PC-3 (cell line): ENCODE measurements around the gene RPS21. TPM values are rescaled to one million over a fixed set of nuclear protein-coding genes. Genes with fewer than 3 reads are reported as not detected.

Experiments
- ATAC-seq: fragments of 200-7000 bp; cut with Tn5 transposase; 2 replicates; pipeline ENCODE4 v1.9.1; 2020; ENCODE audit warnings: mild to moderate bottlenecking, moderate library complexity
- BruUV-seq: library from RNA; stranded (reverse); fragments of 400-500 nt; replicated peaks from 2 replicates; lab custom pipeline; 2021; lab: Mats Ljungman, UMichigan
- CTCF ChIA-PET: fragments of 300-600 bp; sonication (Branson Sonifier 250); formaldehyde crosslinking; loops from one replicate; lab custom pipeline; 2022; ENCODE audit warnings: antibody characterized with exemption; lab: Charles Lee
- POLR2A ChIA-PET: fragments of 300-600 bp; sonication (Branson Sonifier 250); formaldehyde crosslinking; loops from one replicate; lab custom pipeline; 2022; ENCODE audit warnings: antibody characterized with exemption; ENCODE audit not compliant: unreplicated experiment; lab: Charles Lee
- DNase-seq: peaks from one replicate; pipeline ENCODE4 v3.0.0-alpha.2; 2015
- H2AFZ ChIP-seq: fragments of 300-600 bp; sonication (generic); 2 replicates; pipeline ENCODE4 v1.6.0; 2016; ENCODE audit warnings: antibody characterized with exemption, low read length
- H3F3A ChIP-seq: fragments of 300-600 bp; sonication (generic); one replicate; pipeline ENCODE4 v1.6.0; 2017; ENCODE audit warnings: antibody characterized with exemption, low read length, control low read depth, mild to moderate bottlenecking; ENCODE audit not compliant: unreplicated experiment
- H3K27ac ChIP-seq: fragments of 300-600 bp; sonication (generic); 2 replicates; pipeline ENCODE4 v1.5.1; 2016; ENCODE audit warnings: mild to moderate bottlenecking, low read length
- H3K27me3 ChIP-seq: fragments of 300-600 bp; sonication (generic); 2 replicates; pipeline ENCODE4 v1.6.1; 2016; ENCODE audit warnings: low read length, mixed read lengths
- H3K36me3 ChIP-seq: fragments of 300-600 bp; sonication (generic); 2 replicates; pipeline ENCODE4 v1.6.1; 2016; ENCODE audit warnings: low read depth, mixed run types, low read length, mixed read lengths
- H3K4me1 ChIP-seq: fragments of 300-600 bp; sonication (generic); 2 replicates; pipeline ENCODE4 v1.5.1; 2016; ENCODE audit warnings: low read length; ENCODE audit not compliant: insufficient read depth
- H3K4me2 ChIP-seq: fragments of 300-600 bp; sonication (generic); 2 replicates; pipeline ENCODE4 v1.6.0; 2016; ENCODE audit warnings: low read length
- H3K4me3 ChIP-seq: fragments of 300-600 bp; sonication (generic); 2 replicates; pipeline ENCODE4 v1.5.1; 2016; ENCODE audit warnings: mild to moderate bottlenecking, low read length, mixed read lengths
- H3K79me2 ChIP-seq: fragments of 300-600 bp; sonication (generic); 2 replicates; pipeline ENCODE4 v1.6.1; 2017; ENCODE audit warnings: low read length, mixed read lengths
- H3K9ac ChIP-seq: fragments of 300-600 bp; sonication (generic); 2 replicates; pipeline ENCODE4 v1.6.0; 2016; ENCODE audit warnings: mild to moderate bottlenecking, low read length
- H3K9me2 ChIP-seq: fragments of 300-600 bp; sonication (generic); replicated peaks from 2 replicates; pipeline ENCODE4 v1.6.1; 2016; ENCODE audit warnings: mixed run types, low read length, mixed read lengths
- H3K9me3 ChIP-seq: fragments of 300-600 bp; sonication (generic); 2 replicates; pipeline ENCODE4 v1.6.1; 2016; ENCODE audit warnings: low read length, mixed read lengths
- H4K20me1 ChIP-seq: fragments of 300-600 bp; sonication (generic); 2 replicates; pipeline ENCODE4 v1.6.1; 2016; ENCODE audit warnings: low read length, mixed read lengths
- EZH2 ChIP-seq: fragments of 300-600 bp; sonication (generic); IDR thresholded peaks from one replicate; pipeline ENCODE4 v1.6.1; 2017; ENCODE audit warnings: antibody characterized with exemption, mild to moderate bottlenecking, low read length; ENCODE audit not compliant: unreplicated experiment
- EZH2phosphoT487 ChIP-seq: fragments of 300-600 bp; sonication (generic); IDR thresholded peaks from 2 replicates; pipeline ENCODE4 v1.6.1; 2018; ENCODE audit warnings: mild to moderate bottlenecking, antibody characterized with exemption, low read length, borderline replicate concordance
- intact Hi-C: fragments of 100-400 bp; cut with micrococcal nuclease; formaldehyde crosslinking; loops from 2 replicates; pipeline ENCODE4 v1.9.0; 2023
- total RNA-seq: library from RNA; depleted of rRNA; stranded (reverse); fragments of >200 nt; gene quantifications from 2 replicates; pipeline ENCODE4 v1.2.3, GENCODE V29; 2014
- TF ChIP-seq, protein P1 (sequence below): fragments of 300-600 bp; sonication (generic); conservative IDR thresholded peaks from 2 replicates; pipeline ENCODE4 v1.5.1; 2017; ENCODE audit warnings: antibody characterized with exemption, low read depth, mild to moderate bottlenecking, low read length

RPS21 gene
- total RNA-seq, 1 experiment from 2014 or later: 1,945 TPM

DNA sequence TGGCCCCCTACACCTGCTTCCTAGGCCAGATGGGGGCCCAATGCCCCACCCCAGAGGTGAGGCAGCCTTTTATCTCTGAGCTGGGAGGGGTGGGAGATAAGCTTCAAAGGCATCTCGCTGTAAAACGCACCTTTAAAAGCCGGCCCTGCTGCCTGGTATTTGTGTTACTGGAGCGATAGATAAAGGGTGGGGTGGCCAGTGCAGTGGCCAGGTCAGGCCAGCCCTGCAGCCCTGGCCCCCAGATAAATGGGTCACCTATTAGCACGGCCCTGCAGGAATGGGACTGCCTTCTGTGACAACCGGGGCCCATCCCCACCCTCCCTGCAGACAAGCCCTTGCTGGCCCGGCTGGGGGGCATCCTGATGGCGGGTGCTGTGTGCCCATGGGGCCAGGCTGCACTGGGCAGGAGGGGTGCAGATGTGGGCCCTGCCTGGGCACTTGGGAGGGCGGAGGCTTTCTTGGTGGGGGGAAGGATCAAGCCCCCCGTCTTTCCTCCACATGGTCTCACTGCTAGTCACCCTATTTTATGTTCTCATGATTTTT lies 43.5 kb downstream of the RPS21 start:
- Histone ChIP-seq H2AFZ (no peak overlapping the region), H3K79me2 (0 out of 2 replicates have a peak, but pooled peaks cover 5% of the 10 kb centered on the region), H3F3A (no peaks in the 10 kb centered on the region), H3K9ac (no peak overlapping the region), H3K9me2 (no peaks in the 10 kb centered on the region), H3K4me1 (peaks cover 24% of the 10 kb centered on the region), H3K4me2 (no peak overlapping the region), H3K4me3 (no peak overlapping the region), H3K36me3 (no peaks in the 10 kb centered on the region), H3K9me3 (no peaks in the 10 kb centered on the region), H3K27ac (no peak overlapping the region), H3K27me3 (peaks cover 7% of the 10 kb centered on the region; the same call in 1 of the 2 replicates), H4K20me1 (no peaks in the 10 kb centered on the region)
- ATAC-seq (no peak), DNase-seq (no peak)
- CTCF ChIA-PET: no interaction called here
- POLR2A ChIA-PET: no interaction called here
- intact Hi-C loops: no loop called here
- TF ChIP-seq, protein P1, sequence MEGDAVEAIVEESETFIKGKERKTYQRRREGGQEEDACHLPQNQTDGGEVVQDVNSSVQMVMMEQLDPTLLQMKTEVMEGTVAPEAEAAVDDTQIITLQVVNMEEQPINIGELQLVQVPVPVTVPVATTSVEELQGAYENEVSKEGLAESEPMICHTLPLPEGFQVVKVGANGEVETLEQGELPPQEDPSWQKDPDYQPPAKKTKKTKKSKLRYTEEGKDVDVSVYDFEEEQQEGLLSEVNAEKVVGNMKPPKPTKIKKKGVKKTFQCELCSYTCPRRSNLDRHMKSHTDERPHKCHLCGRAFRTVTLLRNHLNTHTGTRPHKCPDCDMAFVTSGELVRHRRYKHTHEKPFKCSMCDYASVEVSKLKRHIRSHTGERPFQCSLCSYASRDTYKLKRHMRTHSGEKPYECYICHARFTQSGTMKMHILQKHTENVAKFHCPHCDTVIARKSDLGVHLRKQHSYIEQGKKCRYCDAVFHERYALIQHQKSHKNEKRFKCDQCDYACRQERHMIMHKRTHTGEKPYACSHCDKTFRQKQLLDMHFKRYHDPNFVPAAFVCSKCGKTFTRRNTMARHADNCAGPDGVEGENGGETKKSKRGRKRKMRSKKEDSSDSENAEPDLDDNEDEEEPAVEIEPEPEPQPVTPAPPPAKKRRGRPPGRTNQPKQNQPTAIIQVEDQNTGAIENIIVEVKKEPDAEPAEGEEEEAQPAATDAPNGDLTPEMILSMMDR: no peak
- no peak for TF ChIP-seq EZH2phosphoT487
- TF ChIP-seq EZH2: no peak
- no TSS peak for BruUV-seq

DNA sequence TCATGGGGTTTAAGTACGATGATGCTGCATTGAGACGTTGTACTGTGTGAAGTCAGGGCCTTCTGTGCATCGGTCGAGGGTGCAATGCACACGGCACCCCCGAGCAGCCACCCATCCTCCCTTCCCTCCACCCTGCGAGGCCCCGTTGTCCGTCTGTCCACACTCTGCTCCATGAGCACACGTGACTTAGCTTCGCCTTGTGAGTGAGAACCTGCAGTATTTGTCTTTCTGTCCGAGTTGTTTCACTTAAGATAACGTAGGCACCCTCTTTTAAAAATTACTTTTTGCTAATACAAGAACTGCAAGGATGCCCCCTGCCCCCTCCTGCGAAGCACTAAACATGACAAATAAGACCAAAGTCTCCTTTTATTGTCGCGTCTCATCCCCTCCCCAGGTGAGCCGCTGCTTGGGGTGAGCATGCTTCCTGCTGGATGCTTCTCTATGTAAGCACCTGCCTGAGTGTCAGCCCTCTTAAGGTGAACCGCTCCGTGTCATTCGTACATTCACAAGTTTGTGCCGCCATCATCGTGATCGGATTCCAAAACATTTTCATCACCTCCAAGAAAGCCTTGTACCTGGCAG lies 44.1 kb downstream of the RPS21 start:
- intact Hi-C loops: no loop called here
- no peak for TF ChIP-seq EZH2
- TF ChIP-seq, protein P1: no peak
- TF ChIP-seq EZH2phosphoT487: no peak
- Histone ChIP-seq H4K20me1 (no peaks in the 10 kb centered on the region), H3K9me3 (no peaks in the 10 kb centered on the region), H3K4me3 (no peak overlapping the region), H3K9ac (no peak overlapping the region), H3K4me1 (peaks cover 24% of the 10 kb centered on the region), H3K79me2 (0 out of 2 replicates have a peak, but pooled peaks cover 5% of the 10 kb centered on the region), H2AFZ (no peak overlapping the region), H3K27ac (no peak overlapping the region), H3K4me2 (no peak overlapping the region), H3K27me3 (peaks cover 7% of the 10 kb centered on the region; the same call in 1 of the 2 replicates), H3F3A (no peaks in the 10 kb centered on the region), H3K9me2 (no peaks in the 10 kb centered on the region), H3K36me3 (no peaks in the 10 kb centered on the region)
- ChIA-PET POLR2A (no interaction called here), CTCF (no interaction called here)
- DNase-seq (no peak), ATAC-seq (no peak)
- no TSS peak for BruUV-seq
